ENCODE results near the gene LHFPL3. TPM values are rescaled to one million over a fixed set of nuclear protein-coding genes. Genes with fewer than 3 reads are reported as not detected.

Gene LHFPL3
- total RNA-seq, 1 donor from 2014 or later = not detected

GRCh38 chr7:104801022-104801421, 472.6 kb downstream of the LHFPL3 start:
- FAIRE-seq (no peak), DNase-seq (ENCODE audit: low read depth) (no peak)
- no peak for TF ChIP-seq CTCF (IDR thresholded peaks at IDR 0.05; ENCODE audit: insufficient read depth, low read length, severe bottlenecking)
- H3K4me3 ChIP-seq (ENCODE audit: low read depth, low read length) = no peak overlapping the region
- peaks cover 1% of the 10 kb centered on the region for H3K27me3 ChIP-seq (ENCODE audit: control insufficient read depth, insufficient read depth, low read length)
- H3K36me3 ChIP-seq (ENCODE audit: control insufficient read depth, insufficient read depth, low read length) = no peaks in the 10 kb centered on the region

- DNase-seq (ENCODE audit: low read depth) = no peak
- no peak for FAIRE-seq
- H3K27me3 ChIP-seq (ENCODE audit: control insufficient read depth, insufficient read depth, low read length) = peaks cover 1% of the 10 kb centered on the region
Measured at GRCh38 chr7:104803931-104804330, 475.5 kb downstream of the LHFPL3 start.

GRCh38 chr7:104804696-104805095, 476.3 kb downstream of the LHFPL3 start:
- no peaks in the 10 kb centered on the region for H3K36me3 ChIP-seq (ENCODE audit: control insufficient read depth, insufficient read depth, low read length)
- no peak overlapping the region for H3K4me3 ChIP-seq (ENCODE audit: low read depth, low read length)
- peaks cover 1% of the 10 kb centered on the region for H3K27me3 ChIP-seq (ENCODE audit: control insufficient read depth, insufficient read depth, low read length)
- TF ChIP-seq CTCF (IDR thresholded peaks at IDR 0.05; ENCODE audit: insufficient read depth, low read length, severe bottlenecking) = no peak
- FAIRE-seq = no peak
- no peak for DNase-seq (ENCODE audit: low read depth)

More at GRCh38 chr7:104803931-104804330, 475.5 kb downstream of the LHFPL3 start:
- TF ChIP-seq CTCF (IDR thresholded peaks at IDR 0.05; ENCODE audit: insufficient read depth, low read length, severe bottlenecking) = no peak
- H3K4me3 ChIP-seq (ENCODE audit: low read depth, low read length) = no peak overlapping the region
- H3K36me3 ChIP-seq (ENCODE audit: control insufficient read depth, insufficient read depth, low read length) = no peaks in the 10 kb centered on the region

- DNase-seq (ENCODE audit: low read depth) = no peak
- no peak overlapping the region for H3K4me3 ChIP-seq (ENCODE audit: low read depth, low read length)
- FAIRE-seq = no peak
- H3K27me3 ChIP-seq (ENCODE audit: control insufficient read depth, insufficient read depth, low read length) = peaks cover 1% of the 10 kb centered on the region
- TF ChIP-seq CTCF (IDR thresholded peaks at IDR 0.05; ENCODE audit: insufficient read depth, low read length, severe bottlenecking) = no peak
- H3K36me3 ChIP-seq (ENCODE audit: control insufficient read depth, insufficient read depth, low read length) = no peaks in the 10 kb centered on the region
Measured at GRCh38 chr7:104805449-104806317, 477.3 kb downstream of the LHFPL3 start.

GRCh38 chr7:104807671-104808070, 479.3 kb downstream of the LHFPL3 start:
- TF ChIP-seq CTCF (IDR thresholded peaks at IDR 0.05; ENCODE audit: insufficient read depth, low read length, severe bottlenecking) = no peak
- H3K36me3 ChIP-seq (ENCODE audit: control insufficient read depth, insufficient read depth, low read length) = no peaks in the 10 kb centered on the region
- peaks cover 3% of the 10 kb centered on the region for H3K27me3 ChIP-seq (ENCODE audit: control insufficient read depth, insufficient read depth, low read length)
- FAIRE-seq (no peak), DNase-seq (ENCODE audit: low read depth) (no peak)
- no peak overlapping the region for H3K4me3 ChIP-seq (ENCODE audit: low read depth, low read length)

All from bronchial epithelial cell (primary cell).